A673 (cell line): ENCODE results near the gene SOWAHB. TPM values are rescaled to one million over a fixed set of nuclear protein-coding genes. Genes with fewer than 3 reads are reported as not detected.

Source experiments
- BruUV-seq: library from RNA; stranded (reverse); fragments of 400-500 nt; replicated peaks from 2 replicates; lab custom pipeline; 2021; lab: Mats Ljungman, UMichigan
- CTCF ChIA-PET: fragments of 300-600 bp; sonication (Branson Sonifier 250); formaldehyde crosslinking; loops from one replicate; lab custom pipeline; 2022; ENCODE audit warnings: antibody characterized with exemption; lab: Charles Lee
- POLR2A ChIA-PET: fragments of 300-600 bp; sonication (Branson Sonifier 250); formaldehyde crosslinking; loops from one replicate; lab custom pipeline; 2022; ENCODE audit warnings: antibody characterized with exemption; ENCODE audit not compliant: low non-redundant PET; lab: Charles Lee
- DNase-seq: peaks from one replicate; pipeline ENCODE4 v3.0.0-alpha.2; 2015; ENCODE audit warnings: low spot score
- H3K27ac ChIP-seq: fragments of 200-600 bp; sonication (generic); 2 replicates; pipeline ENCODE4 v1.5.1; 2016; ENCODE audit warnings: mixed run types, low read depth, mild to moderate bottlenecking, mixed read lengths, antibody characterized with exemption, low read length; ENCODE audit not compliant: poor library complexity, severe bottlenecking
- H3K27me3 ChIP-seq: fragments of 200-600 bp; sonication (generic); replicated peaks from 2 replicates; pipeline ENCODE4 v1.6.1; 2017; ENCODE audit warnings: mixed run types, low read depth, mild to moderate bottlenecking, mixed read lengths, antibody characterized with exemption, low read length; ENCODE audit not compliant: insufficient read depth, poor library complexity
- H3K36me3 ChIP-seq: fragments of 200-600 bp; sonication (generic); 2 replicates; pipeline ENCODE4 v1.6.1; 2016; ENCODE audit warnings: mixed run types, mild to moderate bottlenecking, mixed read lengths, antibody characterized with exemption, low read length; ENCODE audit not compliant: insufficient read depth, poor library complexity, severe bottlenecking
- H3K4me1 ChIP-seq: fragments of 200-600 bp; sonication (generic); 2 replicates; pipeline ENCODE4 v1.6.1; 2017; ENCODE audit warnings: mixed run types, mild to moderate bottlenecking, mixed read lengths, antibody characterized with exemption, low read length; ENCODE audit not compliant: insufficient read depth, poor library complexity, severe bottlenecking
- H3K4me3 ChIP-seq: fragments of 200-600 bp; sonication (generic); 2 replicates; pipeline ENCODE4 v1.5.1; 2016; ENCODE audit warnings: low read depth, mixed run types, mild to moderate bottlenecking, mixed read lengths, low read length; ENCODE audit not compliant: poor library complexity, severe bottlenecking
- H3K9me3 ChIP-seq: fragments of 200-600 bp; sonication (generic); 2 replicates; pipeline ENCODE4 v1.6.1; 2016; ENCODE audit warnings: mixed run types, low read depth, mild to moderate bottlenecking, mixed read lengths, antibody characterized with exemption, low read length; ENCODE audit not compliant: poor library complexity, severe bottlenecking
- EZH2 ChIP-seq: fragments of 200-600 bp; sonication (generic); IDR thresholded peaks from 2 replicates; pipeline ENCODE4 v1.6.1; 2017; ENCODE audit warnings: borderline replicate concordance, low read depth, mild to moderate bottlenecking, mixed read lengths, antibody characterized with exemption, low read length; ENCODE audit not compliant: poor library complexity, severe bottlenecking
- intact Hi-C: fragments of 100-400 bp; cut with micrococcal nuclease; formaldehyde crosslinking; loops from one replicate; pipeline ENCODE4 v1.10.0; 2022; ENCODE audit not compliant: unreplicated experiment
- total RNA-seq: library from RNA; stranded (reverse); gene quantifications from 2 replicates; pipeline ENCODE4 v1.2.3, GENCODE V29; 2021
- TF ChIP-seq, protein P1 (sequence below): fragments of 300-800, 200-600 bp; sonication (generic); conservative IDR thresholded peaks from 2 replicates; pipeline ENCODE4 v1.5.1; 2017; ENCODE audit warnings: low read depth, mild to moderate bottlenecking, antibody characterized with exemption, low read length, moderate library complexity, mixed read lengths

SOWAHB gene
- total RNA-seq, 1 experiment from 2014 or later = 0.15 TPM

DNA sequence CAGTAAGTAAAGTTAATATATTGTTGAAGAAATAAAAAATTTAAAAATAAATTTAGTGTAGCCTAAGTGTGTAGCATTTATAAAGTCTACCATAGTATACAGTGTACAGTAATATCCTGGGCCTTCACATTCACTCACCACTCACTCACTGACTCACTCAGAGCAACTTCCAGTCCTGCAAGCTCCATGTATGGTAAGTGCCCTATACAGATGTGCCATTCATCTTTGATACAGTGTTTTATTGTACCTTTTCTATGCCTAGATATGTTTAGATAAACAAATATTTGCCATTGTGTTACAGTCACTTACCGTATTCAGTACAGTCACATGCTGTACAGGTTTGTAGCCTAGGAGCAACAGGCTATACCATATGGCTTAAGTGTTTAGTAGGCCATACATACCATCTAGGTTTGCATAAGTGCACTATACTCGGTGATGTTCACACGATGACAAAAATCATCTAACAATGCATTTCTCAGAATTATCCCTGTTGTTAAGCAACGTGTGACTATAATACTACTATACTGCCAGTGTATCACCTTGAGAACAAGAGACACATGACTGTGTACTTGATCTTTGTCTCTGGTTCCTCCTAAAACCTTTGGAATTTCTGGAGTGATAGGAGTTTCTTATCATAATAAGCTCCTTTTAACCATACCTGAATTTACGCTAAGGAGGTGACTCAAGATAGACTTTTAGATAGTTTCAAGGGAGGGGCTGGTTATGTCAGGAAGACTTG, 25.8 kb upstream of the SOWAHB start:
- DNase-seq = no peak
- TF ChIP-seq, protein P1, sequence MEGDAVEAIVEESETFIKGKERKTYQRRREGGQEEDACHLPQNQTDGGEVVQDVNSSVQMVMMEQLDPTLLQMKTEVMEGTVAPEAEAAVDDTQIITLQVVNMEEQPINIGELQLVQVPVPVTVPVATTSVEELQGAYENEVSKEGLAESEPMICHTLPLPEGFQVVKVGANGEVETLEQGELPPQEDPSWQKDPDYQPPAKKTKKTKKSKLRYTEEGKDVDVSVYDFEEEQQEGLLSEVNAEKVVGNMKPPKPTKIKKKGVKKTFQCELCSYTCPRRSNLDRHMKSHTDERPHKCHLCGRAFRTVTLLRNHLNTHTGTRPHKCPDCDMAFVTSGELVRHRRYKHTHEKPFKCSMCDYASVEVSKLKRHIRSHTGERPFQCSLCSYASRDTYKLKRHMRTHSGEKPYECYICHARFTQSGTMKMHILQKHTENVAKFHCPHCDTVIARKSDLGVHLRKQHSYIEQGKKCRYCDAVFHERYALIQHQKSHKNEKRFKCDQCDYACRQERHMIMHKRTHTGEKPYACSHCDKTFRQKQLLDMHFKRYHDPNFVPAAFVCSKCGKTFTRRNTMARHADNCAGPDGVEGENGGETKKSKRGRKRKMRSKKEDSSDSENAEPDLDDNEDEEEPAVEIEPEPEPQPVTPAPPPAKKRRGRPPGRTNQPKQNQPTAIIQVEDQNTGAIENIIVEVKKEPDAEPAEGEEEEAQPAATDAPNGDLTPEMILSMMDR = no peak
- no peak for TF ChIP-seq EZH2
- no TSS peak for BruUV-seq
- CTCF ChIA-PET = no interaction called here
- Histone ChIP-seq H3K4me3 (no peak overlapping the region), H3K9me3 (no peaks in the 10 kb centered on the region), H3K36me3 (no peaks in the 10 kb centered on the region), H3K27ac (no peak overlapping the region), H3K27me3 (no peaks in the 10 kb centered on the region), H3K4me1 (no peaks in the 10 kb centered on the region)
- POLR2A ChIA-PET = no interaction called here
- intact Hi-C loops = no loop called here

DNA sequence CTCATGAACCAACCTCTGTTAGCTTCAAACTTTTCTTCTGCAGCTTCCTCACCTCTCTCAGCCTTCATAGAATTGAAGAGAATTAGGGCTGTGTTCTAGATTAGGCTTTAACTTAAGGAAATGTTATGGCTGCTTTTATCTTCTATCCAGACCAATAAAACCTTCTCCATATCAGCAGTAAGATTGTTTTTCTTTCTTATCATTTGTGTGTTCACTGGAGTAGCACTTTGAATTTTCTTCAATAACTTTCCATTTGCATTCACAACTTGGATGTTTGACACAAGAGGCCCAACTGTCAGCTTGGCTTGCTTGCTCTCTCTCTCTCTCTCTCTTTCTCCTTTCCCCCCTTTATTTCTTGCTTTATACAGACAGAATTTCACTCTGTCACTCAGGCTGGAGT, 22.8 kb upstream of the SOWAHB start:
- TF ChIP-seq EZH2 = no peak
- TF ChIP-seq, protein P1 = no peak
- POLR2A ChIA-PET = no interaction called here
- H3K27me3 ChIP-seq = no peaks in the 10 kb centered on the region
- H3K27ac ChIP-seq = no peak overlapping the region
- BruUV-seq = no TSS peak
- intact Hi-C loops = no loop called here
- no peaks in the 10 kb centered on the region for H3K4me1 ChIP-seq
- H3K9me3 ChIP-seq = no peaks in the 10 kb centered on the region
- no peak for DNase-seq
- no peak overlapping the region for H3K4me3 ChIP-seq
- CTCF ChIA-PET = no interaction called here
- no peaks in the 10 kb centered on the region for H3K36me3 ChIP-seq

DNA sequence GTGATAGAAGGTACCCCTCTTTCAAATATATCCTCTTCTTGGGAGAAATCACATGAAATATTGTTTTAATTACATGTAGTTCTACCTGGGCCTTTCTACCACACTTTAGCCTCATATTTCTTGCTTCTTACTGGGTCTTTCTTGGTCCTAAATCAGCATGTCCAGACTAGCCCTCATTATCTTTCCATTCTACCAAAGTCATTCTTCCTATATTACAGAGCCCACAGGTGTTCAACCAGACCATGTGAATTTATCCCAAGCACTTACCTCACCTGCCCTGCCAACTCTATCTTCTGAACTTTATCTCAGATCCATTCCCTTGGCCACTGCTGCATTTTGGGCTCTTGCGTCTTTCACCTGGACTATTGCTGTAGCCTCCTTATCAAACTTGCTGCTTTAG, 11.8 kb upstream of the SOWAHB start:
- Histone ChIP-seq H3K9me3 (no peaks in the 10 kb centered on the region), H3K4me3 (no peak overlapping the region), H3K27ac (no peak overlapping the region), H3K36me3 (no peaks in the 10 kb centered on the region), H3K4me1 (no peaks in the 10 kb centered on the region), H3K27me3 (no peaks in the 10 kb centered on the region)
- BruUV-seq = no TSS peak
- ChIA-PET POLR2A (no interaction called here), CTCF (no interaction called here)
- intact Hi-C loops = no loop called here
- no peak for DNase-seq
- TF ChIP-seq, protein P1 = no peak
- TF ChIP-seq EZH2 = no peak
